Measurements from ENCODE around the gene MRAP2.
"Not testable (repeated sequence)": the region's sequence is repeated elsewhere in the genome, so short reads cannot be mapped to it uniquely, and the experiment has no call there.

Gene MRAP2

DNA sequence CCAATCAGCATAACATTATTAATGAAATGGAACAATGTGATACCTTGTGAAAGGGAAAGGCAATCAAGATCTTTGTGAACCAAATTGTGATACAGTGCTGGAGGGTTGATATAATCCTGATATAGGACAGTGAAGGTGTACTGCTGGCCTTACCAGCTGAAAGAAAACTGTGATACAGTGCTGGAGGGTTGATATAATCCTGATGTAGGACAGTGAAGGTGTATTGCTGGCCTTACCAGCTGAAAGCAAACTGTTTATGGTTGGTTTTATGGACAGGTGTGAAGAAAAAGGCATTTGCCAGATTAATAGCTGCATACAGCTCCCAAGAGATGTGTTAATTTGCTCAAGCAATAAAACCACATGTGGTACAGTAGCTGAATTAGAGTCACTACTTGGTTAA is 73.9 kb downstream of the MRAP2 start:
- DNase-seq = no peak
- TF ChIP-seq GATA1 (IDR thresholded peaks at IDR 0.05; ENCODE audit: low read depth, low read length) (no peak), POLR2A (IDR thresholded peaks at IDR 0.05; ENCODE audit: low read length) (no peak)

- DNase-seq = not testable (repeated sequence)
These were observed 77.8 kb downstream of the MRAP2 start for GRCh38 chr6:84111351-84111750.

DNA sequence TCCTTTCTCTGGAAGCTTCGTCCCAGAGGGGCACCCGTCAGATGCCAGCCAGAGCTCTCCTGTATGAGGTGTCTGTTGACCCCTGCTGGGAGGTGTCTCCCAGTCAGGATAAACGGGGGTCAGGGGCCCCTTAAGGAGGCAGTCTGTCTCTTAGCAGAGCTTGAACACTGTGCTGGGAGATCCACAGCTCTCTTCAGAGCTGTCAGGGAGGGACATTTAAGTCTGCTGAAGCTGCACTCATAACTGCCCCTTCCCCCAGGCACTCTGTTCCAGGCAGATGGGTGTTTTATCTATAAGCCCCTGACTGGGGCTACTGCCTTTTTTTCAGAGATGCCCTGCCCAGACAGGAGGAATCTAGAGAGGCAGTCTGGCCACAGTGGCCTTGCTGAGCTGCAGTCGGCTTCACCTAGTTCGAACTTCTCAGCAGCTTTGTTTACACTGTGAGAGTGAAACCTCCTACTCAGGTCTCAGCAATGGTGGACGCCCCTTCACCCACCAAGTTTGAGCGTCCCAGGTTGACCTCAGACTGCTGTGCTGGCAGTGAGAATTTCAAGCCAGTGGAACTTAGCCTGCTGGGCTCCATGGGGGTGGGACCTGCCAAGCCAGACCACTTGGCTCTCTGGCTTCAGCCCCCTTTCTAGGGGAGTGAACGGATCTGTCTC is 81.5 kb downstream of the MRAP2 start:
- peak in 1 of 2 experiments; percentile 28 for DNase-seq

DNA sequence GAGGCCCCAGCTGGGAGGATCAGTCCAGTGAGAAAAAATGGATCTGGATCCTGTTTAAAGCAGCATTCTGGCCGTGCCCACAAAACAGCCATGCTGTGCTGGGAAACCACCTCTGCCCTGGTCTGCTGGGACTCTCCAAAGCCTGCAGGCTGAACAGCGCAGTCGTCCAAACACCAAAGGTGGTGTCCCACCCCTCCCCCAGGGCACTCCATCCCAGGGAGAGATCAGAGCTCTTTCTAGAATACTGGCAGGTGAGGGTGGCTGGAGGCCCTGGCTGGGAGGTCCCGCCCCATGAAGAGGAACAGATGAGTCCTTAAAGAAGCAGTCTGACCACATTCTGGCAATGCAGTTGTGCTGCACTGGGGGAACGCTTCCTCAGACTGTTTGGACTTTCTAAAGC is 84.6 kb downstream of the MRAP2 start:
- TF ChIP-seq GATA1 (IDR thresholded peaks at IDR 0.05; ENCODE audit: low read depth, low read length) (no peak), POLR2A (IDR thresholded peaks at IDR 0.05; ENCODE audit: low read length) (no peak)
- no peak for DNase-seq

GRCh38 chr6:84119277-84119676 is 85.7 kb downstream of the MRAP2 start:
- TF ChIP-seq GATA1 (IDR thresholded peaks at IDR 0.05; ENCODE audit: low read depth, low read length) = no peak
- no peak for TF ChIP-seq POLR2A (IDR thresholded peaks at IDR 0.05; ENCODE audit: low read length)
- no peak for DNase-seq

GRCh38 chr6:84123186-84123585 is 89.6 kb downstream of the MRAP2 start:
- TF ChIP-seq POLR2A (IDR thresholded peaks at IDR 0.05; ENCODE audit: low read length) = no peak
- TF ChIP-seq GATA1 (IDR thresholded peaks at IDR 0.05; ENCODE audit: low read depth, low read length) = no peak
- no peak for DNase-seq

GRCh38 chr6:84129588-84129987 is 96.0 kb downstream of the MRAP2 start:
- not testable (repeated sequence) for DNase-seq

DNA sequence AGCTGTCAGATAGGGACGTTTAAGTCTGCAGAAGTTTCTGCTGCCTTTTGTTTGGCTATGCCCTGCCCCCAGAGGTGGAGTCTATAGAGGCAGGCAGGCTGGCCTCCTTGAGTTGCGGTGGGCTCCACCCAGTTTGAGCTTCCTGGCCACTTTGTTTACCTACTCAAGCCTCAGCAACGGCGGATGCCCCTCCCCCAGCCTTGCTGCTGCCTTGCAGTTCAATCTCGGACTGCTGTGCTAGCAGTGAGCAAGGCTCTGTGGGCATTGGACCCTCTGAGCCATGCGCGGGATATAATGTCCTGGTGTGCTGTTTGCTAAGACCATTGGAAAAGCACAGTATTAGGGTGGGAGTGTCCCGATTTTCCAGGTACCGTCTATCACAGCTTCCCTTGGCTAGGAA is 99.8 kb downstream of the MRAP2 start:
- not testable (repeated sequence) for DNase-seq

DNA sequence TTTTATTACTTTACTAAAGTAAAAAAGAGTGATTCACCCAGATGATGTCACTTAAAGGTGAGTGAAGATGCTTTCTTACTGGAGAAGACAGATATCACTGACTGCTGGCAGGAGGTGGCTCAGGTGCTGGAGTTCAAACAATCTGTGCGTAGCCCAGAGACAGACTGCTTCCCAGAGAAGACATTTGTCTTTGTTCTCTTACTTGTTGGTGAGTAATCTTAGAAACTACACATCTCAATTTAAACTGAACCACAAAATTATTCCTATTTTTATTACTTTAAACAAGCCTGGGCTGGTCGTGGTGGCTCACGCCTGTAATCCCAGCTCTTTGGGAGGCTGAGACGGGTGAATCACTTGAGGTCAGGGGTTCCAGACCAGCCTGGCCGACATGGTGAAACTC is 101.7 kb downstream of the MRAP2 start:
- TF ChIP-seq POLR2A (IDR thresholded peaks at IDR 0.05; ENCODE audit: low read length) = no peak
- TF ChIP-seq GATA1 (IDR thresholded peaks at IDR 0.05; ENCODE audit: low read depth, low read length) = no peak
- DNase-seq = no peak

DNA sequence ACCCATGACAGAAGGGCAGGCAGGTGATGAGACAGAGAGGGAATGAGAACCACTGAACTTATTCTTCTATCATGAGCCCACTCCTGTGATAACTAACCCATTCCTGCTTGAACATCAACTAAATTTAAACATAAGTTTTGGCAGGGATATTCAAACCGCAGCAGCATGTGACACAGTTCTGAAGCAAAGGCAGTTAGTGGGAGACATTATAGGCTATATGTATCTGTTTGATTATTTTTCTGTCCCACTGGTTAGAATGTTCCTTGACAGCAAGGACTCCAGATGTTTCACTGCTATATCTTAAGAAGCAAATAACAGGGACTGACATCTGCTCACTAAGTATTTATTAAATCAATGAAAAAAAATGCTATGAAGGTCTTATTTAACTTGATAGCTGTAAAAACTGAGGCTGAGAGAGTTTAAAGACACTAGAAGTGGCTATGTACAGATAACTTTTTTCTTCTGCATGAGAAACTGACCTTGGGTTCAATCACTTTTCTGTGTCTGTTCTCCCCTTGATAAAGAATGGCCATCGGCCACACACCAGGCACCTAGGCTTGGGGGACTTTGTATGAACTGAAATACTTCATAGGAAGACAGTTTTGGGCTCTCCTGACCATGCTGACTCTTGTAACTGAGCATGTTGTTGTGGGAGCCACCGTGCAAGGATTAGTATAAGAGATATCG is 102.9 kb downstream of the MRAP2 start:
- TF ChIP-seq GATA1 (IDR thresholded peaks at IDR 0.05; ENCODE audit: low read depth, low read length) (no peak), POLR2A (IDR thresholded peaks at IDR 0.05; ENCODE audit: low read length) (no peak)
- no peak for DNase-seq

GRCh38 chr6:84137051-84137375 is 103.4 kb downstream of the MRAP2 start:
- no peak for DNase-seq
- TF ChIP-seq GATA1 (IDR thresholded peaks at IDR 0.05; ENCODE audit: low read depth, low read length) = no peak

DNA sequence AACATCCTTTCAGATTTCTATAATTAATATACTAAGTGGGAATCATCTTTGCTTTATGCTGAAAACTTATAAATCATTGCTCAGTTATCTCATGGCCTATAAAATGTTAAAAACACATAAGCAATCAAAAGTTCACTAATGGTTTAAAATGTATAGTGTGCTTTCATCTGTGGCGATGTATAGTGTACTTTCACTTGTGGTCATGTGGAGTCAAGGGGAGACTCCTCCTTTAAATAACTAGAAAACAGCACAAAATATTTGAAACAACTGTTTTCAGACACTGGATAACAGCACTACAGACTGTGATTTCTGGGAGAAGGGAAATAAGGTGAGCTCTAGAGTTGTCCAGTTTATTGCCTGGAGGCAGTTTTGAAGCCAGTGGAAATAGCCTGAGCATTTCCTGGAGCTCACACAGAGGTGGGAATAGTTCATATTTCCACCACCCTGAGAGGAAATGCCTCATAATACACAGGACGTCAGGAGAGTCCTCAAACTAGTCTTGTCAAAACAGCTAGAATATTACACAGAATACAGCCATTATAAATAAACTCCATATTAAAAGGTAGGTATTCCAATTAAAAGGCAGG is 104.5 kb downstream of the MRAP2 start:
- no peak for DNase-seq
- TF ChIP-seq GATA1 (IDR thresholded peaks at IDR 0.05; ENCODE audit: low read depth, low read length) (no peak), POLR2A (IDR thresholded peaks at IDR 0.05; ENCODE audit: low read length) (no peak)

GRCh38 chr6:84139311-84139710 is 105.7 kb downstream of the MRAP2 start:
- no peak for DNase-seq
- no peak for TF ChIP-seq POLR2A (IDR thresholded peaks at IDR 0.05; ENCODE audit: low read length)
- no peak for TF ChIP-seq GATA1 (IDR thresholded peaks at IDR 0.05; ENCODE audit: low read depth, low read length)
